Activated T-cell treated with anti-CD3 and anti-CD28 coated beads for 1 hour (primary cell): Measurements from ENCODE around the gene CHRNA7.

Source experiments
- DNase-seq: peaks from one replicate; pipeline ENCODE4 v3.0.0-alpha.2; 2020; ENCODE audit warnings: low read depth

The CHRNA7 gene

DNA sequence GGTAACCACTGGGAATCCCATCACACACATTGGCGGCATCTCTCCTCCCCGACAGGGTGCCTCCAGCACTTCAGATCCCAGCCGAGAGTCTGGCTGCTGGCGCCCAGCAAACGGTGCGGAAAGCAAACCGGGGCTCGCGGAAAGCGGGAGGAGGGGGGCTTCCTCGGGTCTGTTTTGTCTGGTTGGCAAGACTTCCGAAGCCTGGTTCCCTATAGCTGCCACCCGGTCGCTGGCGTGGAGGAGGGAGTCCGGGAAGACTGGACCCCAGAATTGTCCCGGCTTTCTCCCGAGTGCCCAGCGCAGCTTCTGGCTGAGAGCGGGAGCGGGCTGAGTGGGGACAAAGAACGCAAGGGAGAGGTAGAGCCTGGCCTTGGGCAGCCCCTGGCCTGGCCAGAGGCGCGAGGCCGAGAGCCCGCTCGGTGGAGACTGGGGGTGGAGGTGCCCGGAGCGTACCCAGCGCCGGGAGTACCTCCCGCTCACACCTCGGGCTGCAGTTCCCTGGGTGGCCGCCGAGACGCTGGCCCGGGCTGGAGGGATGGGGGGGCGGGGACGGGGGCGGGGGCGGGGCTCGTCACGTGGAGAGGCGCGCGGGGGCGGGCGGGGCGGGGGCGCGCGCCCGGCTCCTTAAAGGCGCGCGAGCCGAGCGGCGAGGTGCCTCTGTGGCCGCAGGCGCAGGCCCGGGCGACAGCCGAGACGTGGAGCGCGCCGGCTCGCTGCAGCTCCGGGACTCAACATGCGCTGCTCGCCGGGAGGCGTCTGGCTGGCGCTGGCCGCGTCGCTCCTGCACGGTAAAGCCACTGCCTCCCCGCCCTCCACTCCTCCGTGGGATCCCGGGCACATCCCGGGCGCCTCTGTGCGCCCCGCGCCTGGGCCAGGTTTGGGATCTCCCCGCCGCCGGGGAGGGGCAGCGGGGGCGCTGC lies at the start of gene CHRNA7:
Gene CHRNA7 (plus strand): TSS at position 654 of the 920 bp plus-strand sequence. CDS start 80 bp downstream, at position 734.
- DNase-seq: no peak

DNA sequence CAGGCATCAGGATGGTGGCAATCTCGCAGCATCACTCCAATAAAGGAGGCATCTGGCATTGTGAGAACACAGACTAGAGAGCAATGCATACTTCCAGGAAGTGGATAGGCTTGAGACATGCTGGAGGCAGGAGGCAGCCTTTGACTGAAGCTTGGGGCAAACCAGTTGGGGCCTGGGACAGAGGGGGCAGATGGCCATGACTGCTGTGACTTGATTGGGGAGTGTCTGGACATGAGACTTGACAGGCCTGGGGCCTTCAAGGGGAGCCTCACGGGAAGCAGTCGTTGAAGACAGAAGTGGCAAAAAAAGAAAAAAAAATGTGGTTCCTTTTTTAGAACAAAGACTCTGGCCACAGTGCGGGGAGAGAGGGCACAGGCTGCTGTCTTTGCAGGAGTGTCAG lies 44.7 kb upstream of the CHRNA7 start:
- no peak for DNase-seq

DNA sequence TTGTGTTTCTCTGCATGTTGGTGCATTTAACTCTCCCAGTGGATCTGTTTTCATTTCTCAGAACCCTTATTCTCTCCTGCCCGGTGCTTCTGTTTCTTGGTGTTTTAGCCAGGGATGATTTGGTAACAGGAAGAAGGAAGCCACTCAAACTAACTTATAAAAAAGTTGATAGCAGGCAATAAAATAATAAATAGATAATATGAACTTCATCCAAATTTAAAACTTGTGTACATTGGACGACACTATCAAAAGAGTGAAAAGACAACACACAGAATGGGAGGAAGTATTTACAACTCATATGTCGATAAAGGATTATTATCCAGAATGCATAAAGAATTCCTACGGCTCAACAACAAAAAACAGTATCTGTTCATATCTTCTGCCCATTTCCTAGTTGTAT lies 37.3 kb upstream of the CHRNA7 start:
- no peak for DNase-seq

DNA sequence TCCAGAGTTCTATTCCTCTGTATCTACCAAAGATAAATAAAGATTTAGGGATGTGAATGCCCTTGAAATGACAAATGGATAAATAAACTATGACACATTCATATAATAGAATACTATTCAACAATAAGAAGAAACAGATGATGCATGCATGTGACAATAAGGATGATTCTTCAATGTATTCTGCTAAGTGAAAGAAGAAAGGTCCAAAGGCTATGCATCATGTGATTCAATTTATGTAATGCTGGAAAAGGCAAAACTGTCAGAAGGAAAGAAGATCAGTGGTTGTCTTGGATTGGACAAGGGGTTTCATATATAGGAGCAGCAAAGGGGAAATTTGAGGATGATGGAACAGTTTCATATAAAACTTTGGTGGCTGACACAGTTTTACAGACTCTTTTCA lies 32.6 kb upstream of the CHRNA7 start:
- DNase-seq: no peak

DNA sequence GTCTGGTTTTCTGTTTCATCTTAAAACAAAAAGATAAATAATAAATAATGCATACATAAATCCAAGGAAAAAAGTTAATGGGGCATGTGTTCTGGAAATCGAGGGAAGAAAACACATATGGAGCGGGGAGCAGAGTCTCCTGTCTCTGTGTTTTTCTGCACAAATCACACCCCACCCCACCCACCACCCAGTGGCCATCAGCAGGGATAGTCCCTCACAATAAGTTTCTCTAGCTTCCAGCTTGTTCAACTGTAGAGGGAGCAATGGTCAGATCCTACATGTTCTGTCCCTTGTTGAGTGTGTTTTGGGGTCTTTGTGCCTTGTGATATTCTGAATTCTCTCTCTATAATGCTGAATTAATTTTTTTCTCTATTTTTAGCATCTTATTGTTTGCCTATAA lies 26.8 kb upstream of the CHRNA7 start:
- DNase-seq: no peak

DNA sequence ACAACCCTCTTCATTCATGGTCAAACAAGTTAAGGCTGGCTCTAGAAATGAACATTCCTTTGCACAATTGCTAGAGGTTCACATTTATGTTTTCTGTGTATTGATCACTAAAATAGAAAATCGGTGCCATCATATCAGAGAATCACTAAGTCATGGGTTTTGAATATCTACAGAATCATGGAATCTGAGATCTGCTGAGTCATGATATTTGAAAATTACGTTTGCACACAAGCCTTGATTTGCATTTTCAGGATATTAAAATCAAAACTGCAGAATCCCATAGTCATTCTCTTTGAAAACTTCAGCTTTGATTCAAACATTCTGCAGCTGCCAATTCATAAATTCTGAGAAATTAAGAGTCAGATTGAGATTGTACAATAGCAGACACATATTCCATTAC lies 26.1 kb upstream of the CHRNA7 start:
- no peak for DNase-seq

DNA sequence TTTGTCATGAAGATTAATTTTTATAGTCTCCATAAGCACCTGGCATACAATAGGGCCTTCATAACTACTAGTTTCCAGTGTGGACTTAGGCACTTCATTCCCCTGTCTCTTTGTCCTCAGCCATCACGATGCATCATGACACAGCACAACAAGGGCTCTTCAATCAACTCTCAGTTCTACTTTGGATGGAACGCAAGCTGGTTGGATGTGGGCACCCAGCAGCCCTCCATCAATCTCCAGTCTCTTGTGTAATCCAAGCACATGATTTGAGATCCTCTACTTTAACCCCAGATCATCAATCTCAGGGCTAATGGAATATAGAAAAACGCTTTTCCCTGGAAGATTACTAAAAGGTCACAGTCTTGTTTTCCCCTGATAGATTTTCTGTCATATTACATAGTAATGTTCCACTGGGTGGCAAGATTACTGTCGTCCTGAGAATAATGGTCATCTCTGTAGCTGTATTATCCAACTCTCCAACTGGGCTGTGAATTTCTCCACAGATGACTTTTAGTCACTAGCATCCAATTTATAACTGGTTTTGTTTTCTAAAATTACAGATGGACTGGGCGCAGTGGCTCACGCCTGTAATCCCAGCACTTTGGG lies 22.9 kb upstream of the CHRNA7 start:
- no peak for DNase-seq

DNA sequence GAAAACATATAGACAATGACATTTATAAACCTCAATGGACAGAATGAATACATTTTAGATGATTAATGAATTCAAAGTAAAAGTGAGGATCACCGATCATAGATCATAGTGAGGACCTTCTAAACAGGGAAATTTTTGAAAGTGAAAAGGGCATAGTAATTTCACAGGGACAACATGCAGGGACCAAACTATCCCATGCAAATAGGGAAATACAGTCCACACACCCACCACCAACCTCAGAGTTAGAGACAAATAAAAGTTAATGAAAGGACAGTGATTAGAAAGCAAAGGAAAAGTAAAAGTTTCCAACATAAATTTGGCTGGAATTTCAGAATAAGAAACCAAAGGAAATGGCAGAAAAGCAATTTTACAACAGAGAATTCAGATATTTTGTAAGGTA lies 15.4 kb upstream of the CHRNA7 start:
- DNase-seq: no peak

DNA sequence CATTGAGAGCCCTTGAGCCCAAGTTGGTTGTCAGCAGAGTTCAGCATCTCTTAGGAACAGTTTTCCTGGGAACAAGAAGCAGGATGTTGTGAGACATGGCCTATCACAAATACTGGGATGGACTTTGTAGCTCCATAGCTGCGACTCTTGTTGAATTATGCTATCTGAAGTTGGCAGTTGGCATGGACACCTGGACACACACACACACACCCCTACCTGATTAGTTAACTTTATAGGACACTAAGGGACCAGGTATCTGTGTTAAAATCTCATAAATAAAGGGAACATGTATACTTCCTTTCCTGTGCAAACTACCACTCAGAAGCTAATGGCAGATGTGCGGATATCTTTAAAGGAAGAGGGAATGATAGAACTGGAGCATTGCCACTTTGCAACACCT lies 10.2 kb upstream of the CHRNA7 start:
- DNase-seq: no peak

DNA sequence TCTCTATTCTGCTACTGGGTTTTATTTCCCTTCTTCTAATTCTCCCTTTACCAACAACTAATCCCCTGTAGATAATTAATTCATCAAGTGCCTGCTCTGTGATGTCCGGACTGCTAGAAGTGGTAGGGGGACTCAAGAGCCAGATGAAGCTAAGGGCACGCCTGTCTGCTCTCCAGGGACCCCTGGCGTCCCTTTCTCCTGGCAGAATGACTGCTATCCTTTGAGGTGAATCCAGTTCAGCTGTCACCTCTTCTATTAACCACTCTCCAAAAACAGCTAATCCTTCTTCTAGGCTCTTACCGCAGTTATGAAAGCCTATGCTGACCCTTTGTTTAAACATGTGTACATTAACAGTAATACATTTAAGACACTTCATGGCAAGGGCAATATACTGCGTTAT lies 1.4 kb upstream of the CHRNA7 start:
- DNase-seq: no peak

DNA sequence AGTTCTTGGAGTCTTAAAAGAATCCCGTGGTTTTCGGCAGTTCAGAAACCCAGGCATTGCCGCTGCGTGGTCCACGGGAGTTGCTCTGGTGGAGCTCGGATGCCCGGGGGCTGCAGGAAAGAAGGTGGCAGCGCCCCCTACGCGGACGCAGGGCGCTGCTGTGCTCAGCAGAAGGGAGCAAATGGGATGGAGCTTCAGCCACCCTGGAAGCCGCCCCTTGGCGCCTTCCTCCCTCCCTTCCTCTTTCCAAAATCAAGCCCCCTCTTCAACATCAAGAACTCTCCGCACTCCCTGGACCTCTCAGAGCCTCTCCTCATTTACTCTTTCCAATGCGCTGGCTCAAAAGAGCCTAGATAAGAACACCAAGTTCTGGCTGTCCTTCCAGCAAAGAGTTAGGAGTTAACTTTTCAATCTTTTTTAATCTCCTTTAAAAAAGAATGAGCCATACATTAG lies 880 bp upstream of the CHRNA7 start:
- DNase-seq: no peak

DNA sequence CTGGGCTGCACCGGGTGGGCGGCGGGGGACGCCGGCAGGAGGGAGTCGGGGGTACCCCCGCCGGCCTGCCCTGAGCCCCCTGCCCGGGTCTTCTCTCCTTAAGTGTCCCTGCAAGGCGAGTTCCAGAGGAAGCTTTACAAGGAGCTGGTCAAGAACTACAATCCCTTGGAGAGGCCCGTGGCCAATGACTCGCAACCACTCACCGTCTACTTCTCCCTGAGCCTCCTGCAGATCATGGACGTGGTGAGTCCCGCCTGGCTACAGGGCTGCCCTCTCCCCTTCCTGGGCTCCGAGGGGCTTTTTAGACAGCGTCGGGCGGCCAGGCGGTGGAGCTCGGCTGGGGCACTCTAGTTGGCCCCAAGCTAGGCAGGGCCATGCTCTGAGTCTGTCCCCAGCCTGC lies 480 bp downstream of the CHRNA7 start:
- DNase-seq: no peak

DNA sequence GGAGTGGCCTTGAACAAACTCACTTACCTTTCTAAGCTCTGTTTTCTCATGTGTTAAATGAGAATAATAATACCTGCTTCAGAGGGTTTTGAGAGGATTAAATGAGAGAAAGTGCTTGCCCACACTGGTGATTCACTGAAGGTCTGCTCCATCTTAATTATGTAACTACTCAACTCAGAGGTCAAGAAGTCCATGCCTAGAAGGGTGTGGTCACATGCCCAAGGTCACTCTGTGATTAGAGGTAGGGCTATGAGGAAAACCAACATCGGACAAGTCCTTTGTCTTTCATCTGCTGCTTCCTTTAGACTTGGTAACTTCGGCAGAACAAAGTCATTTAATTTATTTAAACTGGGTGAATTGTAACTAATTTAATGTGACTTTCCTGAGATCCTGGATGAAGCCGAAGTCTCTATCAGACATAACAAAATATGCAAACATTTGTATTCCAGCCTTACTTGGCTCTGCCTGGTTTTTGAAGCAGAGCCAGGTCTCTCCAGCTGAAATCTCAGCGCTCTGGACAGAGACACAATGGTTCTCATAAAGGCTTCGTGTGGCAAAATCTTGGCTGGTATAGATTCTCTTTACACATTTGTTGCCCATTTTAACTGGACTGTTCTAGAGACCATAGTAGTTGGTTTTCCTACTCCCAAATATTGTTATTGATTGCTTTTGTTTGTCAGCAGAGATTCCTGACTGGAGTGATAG lies 3.0 kb downstream of the CHRNA7 start:
- no peak for DNase-seq

DNA sequence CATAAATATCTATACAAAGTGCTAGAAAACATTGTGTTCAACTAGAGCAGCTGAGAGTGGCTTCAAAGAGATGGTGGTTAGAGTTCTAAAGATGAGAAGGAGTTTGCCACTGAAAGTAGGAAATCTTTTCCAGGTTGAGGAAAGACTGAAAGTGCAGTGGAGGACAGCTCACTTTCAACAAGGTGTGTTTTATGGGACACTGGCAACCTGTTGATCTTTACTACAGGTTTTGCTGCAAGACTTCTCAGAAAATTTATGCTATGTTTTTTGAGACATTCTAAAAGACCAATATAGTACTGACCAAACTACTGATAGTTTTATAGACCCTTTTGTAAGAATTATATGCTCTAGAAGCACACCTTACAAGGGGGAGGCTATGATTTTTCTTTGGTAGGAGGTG lies 3.8 kb downstream of the CHRNA7 start:
- DNase-seq: no peak

DNA sequence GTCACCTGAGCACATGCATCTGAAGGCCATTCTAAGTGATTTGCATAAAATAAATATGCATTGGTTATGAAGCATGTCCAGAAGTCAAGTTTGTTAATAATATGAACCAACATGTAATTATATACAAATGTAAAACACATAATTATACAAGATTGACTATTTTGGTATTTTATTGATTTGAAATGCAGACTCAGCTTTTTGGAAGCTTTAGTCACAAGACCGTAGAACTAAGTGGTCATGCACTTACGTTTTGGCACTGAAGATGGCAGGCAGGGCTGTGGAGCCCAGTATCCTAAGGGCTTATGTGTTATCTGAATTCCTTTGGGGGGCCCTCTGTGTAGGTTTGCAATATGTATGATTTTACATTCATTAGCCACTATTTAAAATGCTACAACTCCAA lies 5.0 kb downstream of the CHRNA7 start:
- no peak for DNase-seq

DNA sequence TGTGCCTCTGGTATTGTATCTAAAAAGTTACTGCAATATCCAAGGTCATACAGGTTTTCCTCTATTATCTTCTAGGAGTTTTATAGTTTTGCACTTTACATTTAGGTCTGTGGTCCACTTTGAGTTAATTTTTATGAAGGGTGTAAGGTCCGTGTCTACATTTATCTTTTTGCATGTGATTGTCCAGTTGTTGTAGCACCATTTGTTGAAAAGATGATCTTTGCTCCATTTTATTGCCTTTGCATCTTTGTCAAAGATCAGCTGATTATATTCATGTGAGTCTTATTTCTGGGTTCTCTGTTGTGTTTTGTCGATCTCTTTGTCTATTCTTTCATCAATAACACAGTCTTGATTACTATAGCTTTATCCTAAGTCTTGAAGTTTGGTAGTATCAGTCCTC lies 6.7 kb downstream of the CHRNA7 start:
- DNase-seq: no peak

DNA sequence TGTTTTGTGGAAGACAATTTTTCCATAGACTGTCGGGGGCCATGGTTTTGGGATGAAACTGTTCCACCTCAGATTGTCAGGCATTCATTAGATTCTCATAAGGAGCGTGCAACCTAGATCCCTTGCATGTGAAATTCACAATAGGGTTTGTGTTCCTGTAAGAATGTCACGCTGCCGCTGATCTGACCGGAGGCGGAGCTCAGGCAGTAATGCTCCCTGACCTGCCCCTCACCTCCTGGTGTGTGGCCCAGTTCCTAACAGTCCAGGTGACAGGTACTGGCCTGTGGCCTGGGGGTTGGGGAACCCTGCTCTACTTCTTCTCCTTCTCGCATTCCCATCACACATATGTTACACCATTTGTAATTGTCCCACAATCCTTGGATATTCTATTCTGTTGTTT lies 11.0 kb downstream of the CHRNA7 start:
- DNase-seq: no peak

DNA sequence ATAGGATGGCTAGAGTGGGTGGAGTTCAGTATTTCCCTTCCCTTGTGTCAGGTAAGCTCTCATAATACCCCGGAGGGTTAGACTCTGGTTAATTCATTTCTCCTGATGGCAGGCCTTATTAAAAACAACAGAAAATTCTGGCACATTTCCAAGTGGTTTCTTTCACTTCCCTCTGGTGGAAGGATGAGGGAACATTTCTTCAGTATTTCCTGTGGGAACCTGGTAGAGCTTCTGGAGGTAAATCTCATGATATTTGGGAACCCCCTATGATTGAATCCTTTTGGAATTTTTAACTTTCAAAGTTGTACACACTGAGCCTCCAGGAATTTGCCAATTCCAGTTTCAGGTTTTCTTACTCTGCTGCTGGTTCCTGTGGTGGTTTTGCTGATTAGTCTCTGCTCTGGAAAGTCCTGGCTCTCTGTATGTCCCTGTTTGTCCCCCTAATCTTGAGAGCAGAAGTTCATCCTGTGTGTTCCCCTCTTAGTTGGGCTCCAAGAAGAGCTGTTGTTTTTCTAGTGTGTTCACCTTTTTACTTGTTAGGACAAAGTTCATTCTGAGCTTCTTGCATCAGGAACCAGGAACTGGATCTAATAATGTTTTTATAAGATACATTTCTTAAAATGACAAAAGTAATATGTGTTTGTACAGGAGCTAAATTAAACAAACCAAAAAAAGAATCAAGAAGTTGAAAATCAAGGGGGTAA lies 12.1 kb downstream of the CHRNA7 start:
- DNase-seq: no peak

DNA sequence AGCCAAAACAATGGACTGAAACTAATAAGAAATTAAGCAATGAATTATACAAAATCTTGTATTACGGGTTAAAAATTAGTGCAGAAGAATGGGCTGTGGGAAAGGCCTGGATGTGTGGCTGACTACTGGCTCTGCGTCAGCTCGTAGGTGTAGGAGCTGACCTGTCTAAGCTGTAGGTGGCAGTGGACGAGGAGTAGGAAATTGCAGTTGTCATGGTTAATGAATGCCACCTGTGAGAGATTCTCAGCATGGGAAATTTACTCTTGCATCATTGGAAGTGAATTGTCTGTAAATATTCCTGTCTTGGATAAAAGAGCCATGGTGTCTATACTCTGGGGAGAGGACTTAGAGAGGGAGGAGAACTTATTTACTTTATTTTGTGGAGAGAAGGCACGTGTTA lies 23.4 kb downstream of the CHRNA7 start:
- no peak for DNase-seq

DNA sequence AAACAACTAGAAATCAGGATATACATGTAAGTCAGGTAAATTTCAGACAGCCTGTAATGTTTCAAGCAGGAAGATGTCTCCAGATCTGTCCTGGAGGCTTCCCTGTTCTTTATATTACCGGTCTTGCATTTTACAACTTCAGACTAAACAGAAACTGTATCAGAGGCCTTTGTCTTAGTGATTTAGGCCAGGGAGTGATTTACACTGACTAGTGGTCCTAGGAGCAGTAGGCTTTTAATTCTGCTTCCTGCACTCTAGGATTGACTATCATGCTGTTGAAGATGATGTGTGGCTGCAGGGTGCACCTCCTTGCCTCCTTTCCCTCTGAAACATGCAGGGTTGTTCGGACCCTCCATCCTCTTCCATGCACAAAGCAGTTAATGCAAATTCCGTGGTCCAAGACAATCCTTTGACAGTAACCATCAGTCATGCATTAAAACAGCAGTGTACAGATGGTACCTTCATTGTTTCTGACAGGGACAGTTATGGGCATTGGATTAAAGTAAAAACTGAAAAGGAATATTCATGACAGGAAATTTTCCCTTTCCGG lies 27.6 kb downstream of the CHRNA7 start:
- no peak for DNase-seq

DNA sequence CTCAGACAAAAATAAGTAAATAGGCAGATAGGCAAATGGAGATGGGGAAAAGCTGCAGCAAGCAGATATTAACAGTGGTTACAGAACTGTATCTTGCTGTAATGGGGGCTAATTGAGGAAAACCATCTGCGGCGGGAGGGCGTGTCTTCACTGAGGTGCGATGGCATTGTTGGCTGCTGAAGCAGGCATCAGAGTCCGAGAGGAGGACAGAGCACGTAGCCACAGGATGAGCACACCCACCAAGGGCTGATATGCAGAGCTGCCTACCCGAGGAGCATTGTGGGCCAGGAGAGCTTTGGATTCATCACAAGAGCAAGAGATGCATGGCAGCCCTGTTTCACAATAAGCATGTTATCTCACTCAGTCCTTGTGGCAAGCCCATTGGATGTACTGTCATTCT lies 30.4 kb downstream of the CHRNA7 start:
- DNase-seq: no peak

DNA sequence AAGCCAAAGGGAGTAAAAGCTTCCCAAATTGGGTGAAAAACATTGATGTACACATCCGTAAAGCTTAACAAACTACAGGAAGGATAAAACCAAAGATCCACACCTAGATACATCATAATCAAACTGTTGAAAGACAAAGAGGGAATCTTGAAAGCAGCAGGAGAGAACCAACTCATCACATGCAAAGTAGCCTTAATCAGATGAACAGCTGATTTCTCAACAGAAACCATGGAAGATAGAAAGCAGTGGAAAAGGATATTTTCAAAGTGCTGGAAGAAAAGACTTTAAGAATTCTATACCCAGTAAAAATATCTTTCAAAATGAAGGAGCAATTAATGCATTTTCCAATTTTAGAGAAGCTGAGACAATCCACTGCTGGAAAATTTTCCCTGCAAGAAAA lies 36.8 kb downstream of the CHRNA7 start:
- DNase-seq: no peak
